ENCODE data around the gene CELSR1. TPM values are rescaled to one million over a fixed set of nuclear protein-coding genes. Genes with fewer than 3 reads are reported as not detected.

The CELSR1 gene
- total RNA-seq, 1 experiment from 2014 or later, result 22.6 TPM

DNA sequence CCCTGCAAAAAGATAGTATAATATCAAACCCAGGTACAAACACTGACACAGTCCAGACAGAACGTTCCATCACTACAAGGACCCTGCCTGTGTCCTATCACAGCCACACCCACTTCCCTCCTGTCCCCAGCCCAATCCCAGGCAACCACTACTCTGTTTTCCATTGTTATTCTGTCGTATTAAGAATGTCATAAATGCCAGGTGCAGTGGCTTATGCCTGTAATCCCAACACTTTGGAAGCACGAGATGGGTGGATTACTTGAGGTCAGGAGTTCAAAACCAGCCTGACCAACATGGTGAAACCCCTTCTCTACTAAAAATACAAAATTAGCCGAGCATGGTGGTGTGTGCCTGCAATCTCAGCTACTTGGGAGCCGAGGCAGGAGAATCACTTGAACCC, 112.9 kb downstream of the CELSR1 start:
- no CpG with 5 or more reads among the region's 5 CpGs for WGBS (ENCODE audit: extremely low coverage, insufficient read length, low lambda C conversion rate)
- no peak overlapping the region for H3K14ac ChIP-seq (ENCODE audit: insufficient read depth, low read length)
- Mint-ChIP-seq H3K27me3 (ENCODE audit: low read depth) (no peaks in the 10 kb centered on the region; the same call in 1 of the 2 replicates), H3K4me1 (no peaks in the 10 kb centered on the region), H3K4me3 (no peak overlapping the region), H3K27ac (no peak overlapping the region), H3K36me3 (ENCODE audit: insufficient read depth in 1 of 3, low read depth in 3 of 3) (peaks cover 2 to 20% (median 9%) of the 10 kb centered on the region in 3 experiments; a peak in 6 of 7 replicates), H3K9me3 (peaks cover 3 to 14% of the 10 kb centered on the region in 2 experiments; a peak in 2 of 5 replicates)
- H2BK120ac ChIP-seq (ENCODE audit: low read depth, low read length, poor library complexity, severe bottlenecking), result no peak overlapping the region
- H3K79me1 ChIP-seq (ENCODE audit: insufficient read depth, low read depth, low read length, poor library complexity, severe bottlenecking), result no peaks in the 10 kb centered on the region
- H2AK5ac ChIP-seq (ENCODE audit: insufficient read length, low read length), result no peak overlapping the region
- H3K27ac ChIP-seq (ENCODE audit: insufficient read length, low read depth, low read length), result no peak overlapping the region
- no peak overlapping the region for H2BK5ac ChIP-seq (ENCODE audit: insufficient read length, low read length)
- no peak overlapping the region for H4K91ac ChIP-seq (ENCODE audit: insufficient read length, low read depth, low read length)
- no peaks in the 10 kb centered on the region for H3K23me2 ChIP-seq (ENCODE audit: insufficient read length, low read depth, low read length, poor library complexity, severe bottlenecking)
- no peak overlapping the region for H4K5ac ChIP-seq (ENCODE audit: insufficient read length, low read depth, low read length)
- H3K27me3 ChIP-seq (ENCODE audit: insufficient read depth, low read length), result no peaks in the 10 kb centered on the region
- DNase-seq, result no peak
- H2BK20ac ChIP-seq (ENCODE audit: low read depth, low read length, poor library complexity, severe bottlenecking), result no peak overlapping the region
- TF ChIP-seq, protein P1, sequence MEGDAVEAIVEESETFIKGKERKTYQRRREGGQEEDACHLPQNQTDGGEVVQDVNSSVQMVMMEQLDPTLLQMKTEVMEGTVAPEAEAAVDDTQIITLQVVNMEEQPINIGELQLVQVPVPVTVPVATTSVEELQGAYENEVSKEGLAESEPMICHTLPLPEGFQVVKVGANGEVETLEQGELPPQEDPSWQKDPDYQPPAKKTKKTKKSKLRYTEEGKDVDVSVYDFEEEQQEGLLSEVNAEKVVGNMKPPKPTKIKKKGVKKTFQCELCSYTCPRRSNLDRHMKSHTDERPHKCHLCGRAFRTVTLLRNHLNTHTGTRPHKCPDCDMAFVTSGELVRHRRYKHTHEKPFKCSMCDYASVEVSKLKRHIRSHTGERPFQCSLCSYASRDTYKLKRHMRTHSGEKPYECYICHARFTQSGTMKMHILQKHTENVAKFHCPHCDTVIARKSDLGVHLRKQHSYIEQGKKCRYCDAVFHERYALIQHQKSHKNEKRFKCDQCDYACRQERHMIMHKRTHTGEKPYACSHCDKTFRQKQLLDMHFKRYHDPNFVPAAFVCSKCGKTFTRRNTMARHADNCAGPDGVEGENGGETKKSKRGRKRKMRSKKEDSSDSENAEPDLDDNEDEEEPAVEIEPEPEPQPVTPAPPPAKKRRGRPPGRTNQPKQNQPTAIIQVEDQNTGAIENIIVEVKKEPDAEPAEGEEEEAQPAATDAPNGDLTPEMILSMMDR (conservative IDR thresholded peaks at IDR 0.05), result no peak
- no peak overlapping the region for H3T11ph ChIP-seq (ENCODE audit: low read length)
- no peak overlapping the region for H2BK15ac ChIP-seq (ENCODE audit: low read depth, low read length)
- no peak overlapping the region for H4K8ac ChIP-seq (replicated peaks; ENCODE audit: insufficient read length, low read depth, low read length)
- H3K56ac ChIP-seq (ENCODE audit: insufficient read length, low read depth, low read length), result no peak overlapping the region
- no peak overlapping the region for H3K4me2 ChIP-seq (ENCODE audit: insufficient read depth, insufficient read length, low read length)
- H2BK12ac ChIP-seq (ENCODE audit: insufficient read length, low read depth, low read length), result no peak overlapping the region
- no peak overlapping the region for H3K23ac ChIP-seq (ENCODE audit: insufficient read length, low read depth, low read length)
- H3K9ac ChIP-seq (ENCODE audit: extremely low read depth, insufficient read length, low read length), result no peak overlapping the region
- H3K18ac ChIP-seq (ENCODE audit: insufficient read length, low read depth, low read length), result no peak overlapping the region
- no peak overlapping the region for H3K4ac ChIP-seq (ENCODE audit: low read depth, low read length)
- H3K79me2 ChIP-seq (ENCODE audit: insufficient read depth, low read length), result no peaks in the 10 kb centered on the region
- no peak overlapping the region for H2AFZ ChIP-seq (ENCODE audit: low read length)
- no peaks in the 10 kb centered on the region for H3K9me3 ChIP-seq (ENCODE audit: control insufficient read depth, low read depth, low read length)
- no peaks in the 10 kb centered on the region for H3K4me1 ChIP-seq (ENCODE audit: insufficient read depth, low read length)
- no peaks in the 10 kb centered on the region for H4K20me1 ChIP-seq (ENCODE audit: control insufficient read depth, insufficient read depth, insufficient read length)

Data from H9 (cell line).